T follicular helper cell (primary cell): ENCODE measurements around the gene KCNMB2.

Experiments
- DNase-seq: peaks from one replicate; pipeline ENCODE4 v3.0.0-alpha.2; 2020; ENCODE audit warnings: low read depth

The KCNMB2 gene

GRCh38 chr3:178569826-178570225 is 33.6 kb downstream of the KCNMB2 start:
- no peak for DNase-seq

GRCh38 chr3:178583963-178584575 is 47.8 kb downstream of the KCNMB2 start:
- no peak for DNase-seq

- no peak for DNase-seq
These were observed 48.6 kb downstream of the KCNMB2 start for GRCh38 chr3:178584722-178585380.

- DNase-seq = no peak
These were observed 49.2 kb downstream of the KCNMB2 start for GRCh38 chr3:178585454-178585853.

- DNase-seq = no peak
These were observed 49.8 kb downstream of the KCNMB2 start for GRCh38 chr3:178586076-178586475.

GRCh38 chr3:178588628-178589027 is 52.4 kb downstream of the KCNMB2 start:
- no peak for DNase-seq

GRCh38 chr3:178593786-178594185 is 57.5 kb downstream of the KCNMB2 start:
- no peak for DNase-seq

- no peak for DNase-seq
These were observed 61.1 kb downstream of the KCNMB2 start for GRCh38 chr3:178597371-178597770.

GRCh38 chr3:178602856-178603255 is 66.6 kb downstream of the KCNMB2 start:
- no peak for DNase-seq

- DNase-seq = no peak
These were observed 67.5 kb downstream of the KCNMB2 start for GRCh38 chr3:178603735-178604134.

- no peak for DNase-seq
These were observed 82.0 kb downstream of the KCNMB2 start for GRCh38 chr3:178618197-178618596.

- DNase-seq = no peak
These were observed 82.7 kb downstream of the KCNMB2 start for GRCh38 chr3:178618896-178619295.

GRCh38 chr3:178623666-178624255 is 87.5 kb downstream of the KCNMB2 start:
- no peak for DNase-seq

- DNase-seq = no peak
These were observed 88.0 kb downstream of the KCNMB2 start for GRCh38 chr3:178624276-178624675.

- no peak for DNase-seq
These were observed 88.9 kb downstream of the KCNMB2 start for GRCh38 chr3:178625053-178625600.

GRCh38 chr3:178628037-178628436 is 91.8 kb downstream of the KCNMB2 start:
- DNase-seq = no peak

- DNase-seq = no peak
These were observed 93.4 kb downstream of the KCNMB2 start for GRCh38 chr3:178629430-178630178.

- no peak for DNase-seq
These were observed 95.7 kb downstream of the KCNMB2 start for GRCh38 chr3:178631950-178632349.

- DNase-seq = no peak
These were observed 98.7 kb downstream of the KCNMB2 start for GRCh38 chr3:178634975-178635374.

GRCh38 chr3:178637802-178638201 is 101.6 kb downstream of the KCNMB2 start:
- no peak for DNase-seq

- DNase-seq = no peak
These were observed 109.3 kb downstream of the KCNMB2 start for GRCh38 chr3:178645503-178645902.

- DNase-seq = no peak
These were observed 110.1 kb downstream of the KCNMB2 start for GRCh38 chr3:178646186-178646862.
